ENCODE measurements around the gene TNP2.

GRCh38 chr16:11313493-11314308 lies 44.6 kb upstream of the TNP2 start:
- TF ChIP-seq CTCF (IDR thresholded peaks at IDR 0.05; ENCODE audit: extremely low read depth in 1 of 2, insufficient read depth in 1 of 2, low read depth in 1 of 2, low read length in 2 of 2) (no peak), POLR2A (IDR thresholded peaks at IDR 0.05; ENCODE audit: low read depth, low read length) (no peak), MAX (IDR thresholded peaks at IDR 0.05; ENCODE audit: insufficient read depth, insufficient read length) (no peak), POLR2AphosphoS5 (IDR thresholded peaks at IDR 0.05; ENCODE audit: insufficient read depth, low read depth, low read length) (no peak)
